DND-41 (cell line): Measurements from ENCODE around the gene EML6.
A peak's percentile ranks its signal among the peaks of the same experiment; 100 is the strongest.

ENCODE experiments used
- ATAC-seq: fragments of 200-7000 bp; cut with Tn5 transposase; 3 replicates; pipeline ENCODE4 v1.9.1; 2021; ENCODE audit warnings: low read depth; ENCODE audit not compliant: insufficient read depth
- DNase-seq: peaks from one replicate; pipeline ENCODE4 v3.0.0-alpha.2; 2020
- H2AFZ ChIP-seq: 2 replicates; pipeline ENCODE4 v1.6.0; 2012; ENCODE audit warnings: low read depth, low read length
- H3K27ac ChIP-seq: 2 replicates; pipeline ENCODE4 v1.5.1; 2012; ENCODE audit warnings: low read length, inconsistent platforms
- H3K27me3 ChIP-seq: fragments of 200-600 bp; sonication (generic); 2 replicates; pipeline ENCODE4 v1.6.0; 2012; ENCODE audit warnings: low read length, mild to moderate bottlenecking, inconsistent platforms; ENCODE audit not compliant: insufficient read depth, poor library complexity
- H3K36me3 ChIP-seq: 2 replicates; pipeline ENCODE4 v1.5.1; 2012; ENCODE audit warnings: low read length, inconsistent platforms; ENCODE audit not compliant: insufficient read depth
- H3K4me1 ChIP-seq: 2 replicates; pipeline ENCODE4 v1.5.1; 2012; ENCODE audit warnings: mild to moderate bottlenecking, low read length; ENCODE audit not compliant: insufficient read depth
- H3K4me2 ChIP-seq: 2 replicates; pipeline ENCODE4 v1.6.0; 2012; ENCODE audit warnings: mild to moderate bottlenecking, moderate library complexity, low read length, inconsistent platforms; ENCODE audit not compliant: insufficient read depth
- H3K4me3 ChIP-seq, 2 experiments: fragments of 200-600 bp in 1 of 2; shearing (Covaris generic) in 1 of 2; 2 replicates each; pipeline ENCODE4 v1.5.1; 2012 to 2016; ENCODE audit warnings: inconsistent platforms in 2 of 2, low read length in 2 of 2, mild to moderate bottlenecking in 2 of 2, low read depth in 1 of 2, moderate library complexity in 1 of 2
- H3K79me2 ChIP-seq: 2 replicates; pipeline ENCODE4 v1.6.0; 2012; ENCODE audit warnings: low read length, inconsistent platforms; ENCODE audit not compliant: insufficient read depth
- H3K9ac ChIP-seq: 2 replicates; pipeline ENCODE4 v1.6.0; 2012; ENCODE audit warnings: low read depth, mild to moderate bottlenecking, inconsistent platforms, low read length, moderate library complexity
- H3K9me3 ChIP-seq: 2 replicates; pipeline ENCODE4 v1.5.1; 2012; ENCODE audit warnings: low read length, moderate library complexity, mild to moderate bottlenecking, inconsistent platforms; ENCODE audit not compliant: insufficient read depth, severe bottlenecking
- H4K20me1 ChIP-seq: 2 replicates; pipeline ENCODE4 v1.6.0; 2012; ENCODE audit warnings: low read length; ENCODE audit not compliant: insufficient read depth
- CTCF ChIP-seq: IDR thresholded peaks from 2 replicates; pipeline ENCODE4 v1.5.1; 2012; ENCODE audit warnings: borderline replicate concordance, low read length, moderate library complexity, mild to moderate bottlenecking; ENCODE audit not compliant: poor library complexity, severe bottlenecking; ENCODE audit errors: extremely low read depth
- EZH2 ChIP-seq: IDR thresholded peaks from 3 replicates; pipeline ENCODE4 v1.6.1; 2012; ENCODE audit warnings: borderline replicate concordance, low read depth, mild to moderate bottlenecking, moderate library complexity, low read length, inconsistent platforms; ENCODE audit not compliant: severe bottlenecking

Gene EML6

DNA sequence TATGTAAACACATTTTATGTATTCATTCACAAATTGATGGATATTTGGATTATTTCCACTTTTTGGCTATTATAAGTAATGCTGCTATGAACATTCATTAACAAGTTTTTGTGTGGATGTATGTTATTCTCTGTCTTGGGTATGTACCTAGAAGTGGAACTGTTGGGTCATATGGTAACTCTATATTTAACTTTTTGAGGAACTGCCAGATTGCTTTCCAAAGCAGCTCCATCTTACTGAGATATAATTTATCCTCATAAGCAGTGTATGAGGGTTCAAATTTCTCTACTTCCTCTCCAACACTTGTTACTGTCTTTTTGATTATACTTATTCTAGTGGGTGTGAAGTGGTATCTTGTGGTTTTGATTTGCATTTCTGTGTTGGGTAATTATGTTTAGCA lies 7.1 kb upstream of the EML6 start:
- Histone ChIP-seq H3K27me3 (peaks cover 2% of the 10 kb centered on the region), H3K4me1 (no peaks in the 10 kb centered on the region), H3K9ac (no peak overlapping the region), H3K4me2 (no peak overlapping the region), H3K79me2 (no peaks in the 10 kb centered on the region), H2AFZ (no peak overlapping the region), H3K4me3 (no peak overlapping the region), H3K9me3 (no peaks in the 10 kb centered on the region), H3K36me3 (no peaks in the 10 kb centered on the region), H4K20me1 (no peaks in the 10 kb centered on the region), H3K27ac (no peak overlapping the region)
- ATAC-seq, result no peak
- DNase-seq, result no peak
- TF ChIP-seq EZH2 (no peak), CTCF (no peak)

DNA sequence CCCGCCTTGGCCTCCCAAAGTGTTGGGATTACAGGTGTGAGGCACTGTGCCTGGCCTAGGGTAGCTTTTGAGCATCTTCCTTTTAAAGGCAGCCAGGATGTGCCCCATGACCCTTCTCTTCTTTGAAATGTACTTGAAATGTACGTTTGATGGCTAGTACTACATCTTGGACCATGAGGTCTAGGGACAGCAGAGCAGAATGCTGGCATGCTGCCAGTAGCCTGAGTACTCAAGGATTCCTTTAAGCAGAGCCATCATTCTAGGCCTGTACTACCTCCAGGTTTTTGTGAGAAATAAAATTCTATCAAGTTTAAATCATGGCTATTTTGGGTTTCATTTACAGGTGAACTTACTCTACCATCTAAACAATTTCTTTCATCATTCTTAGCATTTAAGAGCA lies 2.9 kb upstream of the EML6 start:
- Histone ChIP-seq H4K20me1 (no peaks in the 10 kb centered on the region), H3K4me1 (peaks cover 24% of the 10 kb centered on the region), H3K36me3 (no peaks in the 10 kb centered on the region), H3K79me2 (0 out of 2 replicates have a peak, but pooled peaks cover 3% of the 10 kb centered on the region), H3K27me3 (peaks cover 14% of the 10 kb centered on the region), H3K4me3 (no peak overlapping the region), H2AFZ (no peak overlapping the region), H3K4me2 (no peak overlapping the region), H3K9ac (no peak overlapping the region), H3K9me3 (no peaks in the 10 kb centered on the region), H3K27ac (no peak overlapping the region)
- DNase-seq (no peak), ATAC-seq (no peak)
- TF ChIP-seq CTCF (no peak), EZH2 (no peak)

DNA sequence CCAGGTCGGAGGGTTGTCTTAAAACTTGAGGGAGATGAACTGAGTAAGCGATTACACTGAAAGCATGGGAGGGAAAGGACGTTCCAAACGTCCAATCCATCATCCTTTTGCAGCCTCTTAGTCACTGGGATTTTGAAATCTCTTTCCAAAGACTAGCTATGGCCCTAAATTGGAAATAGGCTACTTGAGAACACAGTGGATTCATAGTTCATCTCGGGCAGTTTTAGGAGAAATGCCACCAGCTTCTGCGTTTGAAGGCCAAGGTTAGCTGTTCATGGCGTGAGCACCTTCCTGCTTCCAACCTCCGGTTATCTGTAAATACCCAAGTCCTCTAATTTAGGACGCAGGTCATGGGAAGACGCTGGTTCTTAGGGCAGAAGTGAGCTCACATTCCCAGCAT lies 821 bp upstream of the EML6 start:
- Histone ChIP-seq H3K4me1 (peaks cover 30% of the 10 kb centered on the region), H3K4me2 (peak overlapping the region; percentile 80), H3K36me3 (no peaks in the 10 kb centered on the region), H3K27ac (peak overlapping the region; percentile 76), H3K9ac (peak overlapping the region; percentile 72), H2AFZ (peak overlapping the region; percentile 84), H4K20me1 (no peaks in the 10 kb centered on the region), H3K79me2 (0 out of 2 replicates have a peak, but pooled peaks cover 3% of the 10 kb centered on the region), H3K9me3 (no peaks in the 10 kb centered on the region), H3K27me3 (peaks cover 19% of the 10 kb centered on the region), H3K4me3 (peak overlapping the region; percentile 78 to 93)
- DNase-seq (no peak), ATAC-seq (no peak)
- TF ChIP-seq CTCF (no peak), EZH2 (no peak)
